Ovary (tissue), 9 donors: Measurements from ENCODE around the gene MARCHF3. TPM values are rescaled to one million over a fixed set of nuclear protein-coding genes. Genes with fewer than 3 reads are reported as not detected.

Source experiments
- DNase-seq, 5 donors: peaks; one replicate each; pipeline ENCODE4 v3.0.0-alpha.2; 2019 to 2020
- H3K27ac ChIP-seq, 2 donors: fragments of 200-600 bp; one replicate each; pipeline versions ENCODE4 v1.5.1 to v1.8.0; 2019 to 2022
- H3K27me3 ChIP-seq: fragments of 200-600 bp; one replicate; pipeline ENCODE4 v1.8.0; 2022
- H3K36me3 ChIP-seq: fragments of 200-600 bp; sonication (generic); one replicate; pipeline ENCODE4 v1.5.1; 2019
- H3K4me1 ChIP-seq: one replicate; pipeline ENCODE4 v1.8.1; 2013; ENCODE audit warnings: mild to moderate bottlenecking, moderate library complexity; ENCODE audit not compliant: insufficient read depth
- H3K4me3 ChIP-seq: fragments of 200-600 bp; sonication (generic); one replicate; pipeline ENCODE4 v1.5.1; 2017
- H3K9me3 ChIP-seq, 2 donors: fragments of 200-600 bp in 1 of 2; sonication (generic) in 1 of 2; one replicate each; pipeline versions ENCODE4 v1.5.1 to v1.8.1; 2013 to 2019; ENCODE audit warnings: mild to moderate bottlenecking in 1 of 2, moderate library complexity in 1 of 2
- EP300 ChIP-seq: sonication (generic); formaldehyde crosslinking; IDR thresholded peaks from one replicate; pipeline ENCODE4 v1.6.1; 2017; ENCODE audit warnings: antibody characterized with exemption
- POLR2A ChIP-seq: fragments of 450-650 bp; IDR thresholded peaks from one replicate; pipeline ENCODE4 v1.6.1; 2017; ENCODE audit warnings: antibody characterized with exemption, mild to moderate bottlenecking, moderate library complexity
- WGBS, 3 donors: extraction: QIAGEN DNeasy Blood & Tissue Kit in 1 of 3; methylation state at CpG; one replicate each; pipeline versions ENCODE4 v1.1.5 to v1.1.7; 2013 to 2017; 5-methylcytosine and 5-hydroxymethylcytosine counted together
- intact Hi-C, 4 donors: fragments of 100-400 bp; cut with DNase I; formaldehyde crosslinking; loops; one replicate each; pipeline versions ENCODE4 v1.11.0 to v1.15.1; 2022 to 2023
- polyA plus RNA-seq, 2 donors: library from polyadenylated mRNA; stranded (reverse); fragments of 200-250 nt in 1 of 2; fragments of 350-450 nt in 1 of 2; fragmentation: Illumina TruSeq in 1 of 2; extraction: RNeasy Lipid Tissue Mini Kit (QIAGEN cat#74804) in 1 of 2; gene quantifications; one replicate each; pipeline ENCODE4 v1.2.3, GENCODE V29; 2013 to 2014
- total RNA-seq, 7 donors: library from RNA; depleted of rRNA in 2 of 7; stranded (reverse); fragments of >200 nt in 2 of 7; fragmentation: NEBNext Ultra II Directional in 3 of 7; extraction: Animal tissue kit (Norgen Biotek cat#: 25700) in 3 of 7; gene quantifications; one replicate each; pipeline versions ENCODE4 v1.1.0 to v1.2.4, GENCODE V29; 2016 to 2023
- TF ChIP-seq, protein P1 (sequence below), 3 donors: fragments of 450-650 bp in 2 of 3; fragments of 200-600 bp in 1 of 3; IDR thresholded peaks; one replicate each; pipeline versions ENCODE4 v1.5.1 to v1.8.0; 2016 to 2022; ENCODE audit warnings: antibody characterized with exemption in 3 of 3, mild to moderate bottlenecking in 1 of 3
- donor health status: DM: no; HTN: no; CAD: no; lungs with moderate emphysema.
- donor health status: DM: no; HTN: no; CAD: no.
- donor health status: Bipolar disorder and iron deficiency.
- donor health status: DM: yes; HTN: yes; CAD: no.
- donor health status: DM: no; HTN: no; CAD: no.
- donor health status: DM: yes; HTN: yes; CAD: no.

MARCHF3 gene
- total and polyA plus RNA-seq, 9 donors, result 2.1 to 13.8 (median 4.5) TPM

DNA sequence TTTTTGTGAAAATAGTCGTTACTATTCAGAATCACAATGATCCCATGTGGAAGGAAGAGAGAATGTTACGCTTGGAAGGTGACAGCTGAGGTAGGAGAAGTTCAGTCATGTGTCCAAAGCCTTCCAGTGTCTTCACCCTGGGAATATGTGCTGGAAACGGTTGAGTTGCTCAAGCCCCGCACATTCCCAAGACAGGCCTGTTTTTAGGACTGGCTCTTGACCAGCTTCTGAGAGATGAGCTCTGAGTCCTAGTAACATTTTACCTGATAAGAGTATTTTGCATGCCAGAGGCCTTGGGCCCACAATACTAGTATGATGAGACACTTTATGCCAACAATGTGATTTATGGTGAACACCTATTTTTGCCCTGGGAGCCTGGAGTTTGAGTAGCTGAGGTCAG lies 151.7 kb downstream of the MARCHF3 start:
- H3K27me3 ChIP-seq, result no peaks in the 10 kb centered on the region
- no peak for DNase-seq
- no peak overlapping the region for H3K27ac ChIP-seq
- TF ChIP-seq EP300, result no peak
- no peak for TF ChIP-seq POLR2A
- TF ChIP-seq, protein P1, sequence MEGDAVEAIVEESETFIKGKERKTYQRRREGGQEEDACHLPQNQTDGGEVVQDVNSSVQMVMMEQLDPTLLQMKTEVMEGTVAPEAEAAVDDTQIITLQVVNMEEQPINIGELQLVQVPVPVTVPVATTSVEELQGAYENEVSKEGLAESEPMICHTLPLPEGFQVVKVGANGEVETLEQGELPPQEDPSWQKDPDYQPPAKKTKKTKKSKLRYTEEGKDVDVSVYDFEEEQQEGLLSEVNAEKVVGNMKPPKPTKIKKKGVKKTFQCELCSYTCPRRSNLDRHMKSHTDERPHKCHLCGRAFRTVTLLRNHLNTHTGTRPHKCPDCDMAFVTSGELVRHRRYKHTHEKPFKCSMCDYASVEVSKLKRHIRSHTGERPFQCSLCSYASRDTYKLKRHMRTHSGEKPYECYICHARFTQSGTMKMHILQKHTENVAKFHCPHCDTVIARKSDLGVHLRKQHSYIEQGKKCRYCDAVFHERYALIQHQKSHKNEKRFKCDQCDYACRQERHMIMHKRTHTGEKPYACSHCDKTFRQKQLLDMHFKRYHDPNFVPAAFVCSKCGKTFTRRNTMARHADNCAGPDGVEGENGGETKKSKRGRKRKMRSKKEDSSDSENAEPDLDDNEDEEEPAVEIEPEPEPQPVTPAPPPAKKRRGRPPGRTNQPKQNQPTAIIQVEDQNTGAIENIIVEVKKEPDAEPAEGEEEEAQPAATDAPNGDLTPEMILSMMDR (IDR thresholded peaks at IDR 0.05), result no peak
- H3K4me1 ChIP-seq, result peaks cover 11% of the 10 kb centered on the region
- intact Hi-C loops, result no loop called here
- H3K9me3 ChIP-seq, result no peaks in the 10 kb centered on the region
- 46 to 60% (median 56%) methylated on average over 4 of the region's 4 CpGs for WGBS, 3 donors
- H3K4me3 ChIP-seq, result no peak overlapping the region
- H3K36me3 ChIP-seq, result no peaks in the 10 kb centered on the region

DNA sequence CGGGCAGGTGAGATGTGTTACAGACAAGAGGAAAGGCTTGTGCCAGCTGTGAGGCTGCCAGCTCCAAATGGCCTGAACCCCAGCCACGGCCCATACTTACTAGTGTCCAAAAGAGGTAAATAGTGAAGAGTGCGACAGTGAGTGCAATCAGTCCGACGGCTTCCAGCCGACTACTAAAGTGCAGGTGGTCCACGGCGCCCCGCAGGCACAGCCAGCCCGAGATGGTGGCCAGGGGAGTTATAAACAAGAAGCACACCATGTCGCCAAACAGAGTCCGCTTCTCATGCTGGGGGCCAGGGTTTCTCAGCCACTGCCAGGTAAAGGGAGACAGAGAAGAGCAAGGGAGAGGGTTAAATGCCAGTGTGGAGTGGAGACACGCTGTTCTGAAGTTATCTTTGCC lies 152.3 kb downstream of the MARCHF3 start:
- Histone ChIP-seq H3K36me3 (no peaks in the 10 kb centered on the region), H3K4me1 (peaks cover 11% of the 10 kb centered on the region)
- 51 to 64% (median 56%) methylated on average over 13 of the region's 13 CpGs for WGBS, 3 donors

DNA sequence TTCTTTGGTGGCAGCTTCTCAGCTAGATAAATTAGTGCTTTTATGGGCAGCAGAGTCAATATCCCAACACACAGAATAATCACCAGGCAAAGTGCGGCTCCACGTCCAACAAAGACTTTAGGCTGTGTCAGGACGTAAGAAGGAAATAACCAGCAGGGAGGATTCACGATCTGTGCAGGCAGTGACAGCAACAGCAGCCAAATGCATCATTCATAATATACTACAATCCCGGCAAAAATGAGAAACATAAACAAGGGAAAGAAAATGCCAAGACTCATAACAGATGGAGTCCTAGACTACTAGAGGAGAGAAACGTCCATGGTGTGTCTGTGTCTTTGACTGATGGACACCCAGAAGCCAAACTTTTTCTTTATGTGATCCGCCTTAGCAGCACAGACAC lies 152.8 kb downstream of the MARCHF3 start:
- no peaks in the 10 kb centered on the region for H3K27me3 ChIP-seq
- H3K9me3 ChIP-seq, result no peaks in the 10 kb centered on the region
- WGBS, 3 donors, result 43 to 57% (median 48%) methylated on average over 7 of the region's 7 CpGs

More for the DNA sequence above, 152.3 kb downstream of the MARCHF3 start:
- Histone ChIP-seq H3K9me3 (no peaks in the 10 kb centered on the region), H3K27ac (no peak overlapping the region), H3K27me3 (no peaks in the 10 kb centered on the region), H3K4me3 (no peak overlapping the region)
- intact Hi-C loops, result no loop called here
- no peak for DNase-seq
- TF ChIP-seq, protein P1 (IDR thresholded peaks at IDR 0.05), result no peak
- TF ChIP-seq EP300, result no peak
- TF ChIP-seq POLR2A, result no peak

DNA sequence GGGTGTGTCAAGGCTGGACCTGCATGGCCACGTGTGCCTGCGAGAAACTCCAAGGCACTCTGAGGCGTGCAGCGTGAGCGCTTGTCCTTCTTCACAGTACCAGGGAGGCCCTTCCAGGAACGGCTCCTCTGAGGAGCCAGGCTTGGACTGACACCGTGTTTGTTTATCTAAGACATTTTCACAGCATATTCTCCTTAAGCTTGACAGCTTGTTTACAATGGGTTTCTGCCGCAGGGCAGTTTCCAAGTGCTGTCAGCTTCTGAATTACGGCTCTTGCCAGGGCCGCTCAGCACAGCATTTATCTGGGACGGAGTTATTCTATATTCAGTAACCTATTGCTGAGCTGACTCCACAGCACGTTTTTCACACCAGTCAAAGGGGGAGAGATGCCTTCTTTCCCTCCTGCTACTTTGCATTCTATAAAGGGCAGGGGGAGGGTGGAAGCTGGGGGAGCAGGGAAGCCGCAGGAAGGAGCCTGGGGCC lies 155.0 kb downstream of the MARCHF3 start:
- Histone ChIP-seq H3K27ac (no peak overlapping the region), H3K4me1 (peaks cover 14% of the 10 kb centered on the region), H3K27me3 (no peaks in the 10 kb centered on the region), H3K9me3 (no peaks in the 10 kb centered on the region), H3K4me3 (no peak overlapping the region), H3K36me3 (no peaks in the 10 kb centered on the region)
- TF ChIP-seq, protein P1 (IDR thresholded peaks at IDR 0.05), result no peak
- intact Hi-C loops, result no loop called here
- DNase-seq, result no peak
- WGBS, 3 donors, result 80 to 89% (median 85%) methylated on average over 13 of the region's 13 CpGs

More for the DNA sequence above, 152.8 kb downstream of the MARCHF3 start:
- H3K27ac ChIP-seq, result no peak overlapping the region
- no peak overlapping the region for H3K4me3 ChIP-seq
- TF ChIP-seq EP300 (no peak), POLR2A (no peak)
- TF ChIP-seq, protein P1 (IDR thresholded peaks at IDR 0.05), result no peak
- no peak for DNase-seq
- peaks cover 11% of the 10 kb centered on the region for H3K4me1 ChIP-seq
- intact Hi-C loops, result no loop called here
- H3K36me3 ChIP-seq, result no peaks in the 10 kb centered on the region
